A673 (cell line): Measurements from ENCODE around the gene SBF2.

ENCODE experiments used
- CTCF ChIP-seq: fragments of 300-800, 200-600 bp; sonication (generic); conservative IDR thresholded peaks from 2 replicates; pipeline ENCODE4 v1.5.1; 2017; ENCODE audit warnings: low read depth, mild to moderate bottlenecking, antibody characterized with exemption, low read length, moderate library complexity, mixed read lengths
- EZH2 ChIP-seq: fragments of 200-600 bp; sonication (generic); IDR thresholded peaks from 2 replicates; pipeline ENCODE4 v1.6.1; 2017; ENCODE audit warnings: borderline replicate concordance, low read depth, mild to moderate bottlenecking, mixed read lengths, antibody characterized with exemption, low read length; ENCODE audit not compliant: poor library complexity, severe bottlenecking

GRCh38 chr11:10236840-10237239 lies 57.2 kb downstream of the SBF2 start:
- TF ChIP-seq CTCF = no peak
- no peak for TF ChIP-seq EZH2
